Activated CD4-positive, alpha-beta T cell treated with anti-CD3 and anti-CD28 coated beads, Interleukin-2, Interleukin-4, amounts not matched to agents 100 ng/mL and 50 ng/mL, durations not matched to agents 16 hours and 8 hours (primary cell): ENCODE measurements around the gene CTSL.

Experiments
- DNase-seq: peaks from one replicate; pipeline ENCODE4 v3.0.0-alpha.2; 2020; ENCODE audit warnings: low spot score

The CTSL gene

GRCh38 chr9:87701491-87701890, 24.4 kb upstream of the CTSL start:
- DNase-seq = no peak

- no peak for DNase-seq
Measured at GRCh38 chr9:87701931-87702421, 23.9 kb upstream of the CTSL start.

DNA sequence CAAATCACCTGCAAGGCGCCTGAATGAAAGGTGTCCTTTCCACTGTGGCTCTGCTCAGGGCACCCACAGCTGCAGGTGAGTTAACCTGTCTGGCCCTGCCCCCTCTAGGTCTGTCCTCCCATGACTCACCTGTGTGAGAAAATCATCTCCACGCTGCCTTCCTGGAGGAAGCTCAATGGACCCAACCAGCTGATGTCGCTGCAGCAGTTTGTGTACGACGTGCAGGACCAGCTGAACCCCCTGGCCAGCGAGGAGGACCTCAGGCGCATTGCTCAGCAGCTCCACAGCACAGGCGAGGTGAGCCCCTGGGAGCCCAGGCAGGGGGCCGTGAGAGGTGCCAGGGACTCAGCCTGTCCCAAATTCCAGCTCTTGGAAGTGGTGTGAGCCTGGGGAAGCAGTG, 23.0 kb upstream of the CTSL start:
- no peak for DNase-seq

DNA sequence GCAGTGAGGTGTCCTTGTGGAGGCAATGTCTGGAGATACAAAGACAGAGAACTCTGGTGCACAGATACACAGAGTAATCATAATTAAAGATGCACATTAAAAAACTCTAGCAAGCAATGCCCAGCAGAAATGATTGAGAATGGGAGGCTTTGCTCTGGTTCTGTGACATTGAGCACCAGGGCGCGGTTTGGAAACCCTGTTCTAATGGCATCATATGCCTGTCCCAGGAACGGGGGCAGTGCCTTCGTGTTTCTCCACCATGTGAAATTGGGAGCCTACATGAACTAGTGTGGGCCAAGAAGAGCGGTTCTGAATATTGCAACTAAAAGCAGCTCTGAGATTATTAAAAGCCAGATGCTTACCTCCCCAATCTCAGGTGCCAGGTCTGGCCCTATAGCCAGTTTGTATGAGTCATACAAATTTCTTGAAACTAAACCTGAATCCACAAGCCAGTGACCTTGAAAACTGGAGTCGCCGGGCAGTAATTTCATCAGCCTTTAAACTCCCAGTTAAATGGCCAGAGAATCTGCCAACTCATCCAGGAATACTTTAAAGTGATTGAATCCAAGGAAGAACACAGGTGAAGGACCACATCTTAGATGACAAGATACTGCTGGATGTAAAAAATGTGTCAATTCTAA, 22.2 kb upstream of the CTSL start:
- DNase-seq = no peak

DNA sequence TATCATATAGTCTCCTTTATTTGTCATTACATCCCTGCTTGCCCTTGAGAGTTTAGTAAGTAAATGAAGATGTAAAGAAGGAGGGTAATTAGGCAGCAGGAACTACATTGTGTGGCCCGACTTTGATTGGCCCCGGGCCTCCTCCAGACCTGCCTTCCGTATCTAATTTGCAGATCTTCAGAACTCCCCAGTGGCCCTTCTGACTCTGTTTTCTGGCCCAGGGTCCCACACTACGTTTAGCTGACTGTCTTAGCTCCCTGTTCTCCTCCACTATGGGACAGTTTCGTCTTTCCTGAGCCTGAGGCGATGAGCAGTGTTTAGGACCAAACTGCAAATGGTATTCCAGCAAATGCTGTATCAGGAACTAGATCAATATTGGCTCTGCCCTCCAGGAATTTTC, 21.6 kb upstream of the CTSL start:
- DNase-seq = no peak

- DNase-seq = no peak
Measured at GRCh38 chr9:87706066-87706739, 19.7 kb upstream of the CTSL start.

DNA sequence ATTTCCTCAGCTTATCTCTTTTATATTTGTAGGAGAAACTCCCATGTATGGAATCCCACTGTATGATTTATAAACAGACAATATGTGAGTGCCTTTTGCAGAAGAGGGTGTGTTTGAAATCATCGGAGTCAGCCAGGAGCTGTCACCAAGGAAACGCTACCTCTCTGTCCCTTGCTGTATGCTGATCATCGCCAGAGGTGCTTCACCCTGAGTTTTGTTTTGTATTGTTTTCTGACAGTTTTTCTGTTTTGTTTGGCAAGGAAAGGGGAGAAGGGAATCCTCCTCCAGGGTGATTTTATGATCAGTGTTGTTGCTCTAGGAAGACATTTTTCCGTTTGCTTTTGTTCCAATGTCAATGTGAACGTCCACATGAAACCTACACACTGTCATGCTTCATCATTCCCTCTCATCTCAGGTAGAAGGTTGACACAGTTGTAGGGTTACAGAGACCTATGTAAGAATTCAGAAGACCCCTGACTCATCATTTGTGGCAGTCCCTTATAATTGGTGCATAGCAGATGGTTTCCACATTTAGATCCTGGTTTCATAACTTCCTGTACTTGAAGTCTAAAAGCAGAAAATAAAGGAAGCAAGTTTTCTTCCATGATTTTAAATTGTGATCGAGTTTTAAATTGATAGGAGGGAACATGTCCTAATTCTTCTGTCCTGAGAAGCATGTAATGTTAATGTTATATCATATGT, 18.0 kb upstream of the CTSL start:
- DNase-seq = no peak

DNA sequence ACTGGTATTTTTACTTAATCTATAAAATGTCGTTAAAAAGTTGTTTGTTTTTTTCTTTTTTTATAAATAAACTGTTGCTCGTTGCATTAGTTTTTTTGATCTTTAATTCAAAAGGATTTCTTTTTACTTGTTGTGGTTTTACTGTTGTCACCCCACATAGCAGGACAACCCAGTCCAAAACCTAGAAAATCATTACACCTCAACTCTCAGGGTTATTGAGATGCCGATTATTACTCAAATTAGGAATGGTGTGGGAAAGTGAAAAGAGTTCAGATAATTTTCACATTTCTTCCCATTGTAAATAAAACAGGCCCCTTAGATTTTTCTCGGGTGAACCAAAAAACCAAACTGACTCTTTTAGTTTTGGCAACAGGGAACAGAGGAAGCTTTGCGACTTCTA, 17.4 kb upstream of the CTSL start:
- peak; percentile 23 for DNase-seq

GRCh38 chr9:87708986-87709728, 16.8 kb upstream of the CTSL start:
- peak; percentile 59 for DNase-seq

- no peak for DNase-seq
Measured at GRCh38 chr9:87710443-87710842, 15.5 kb upstream of the CTSL start.

DNA sequence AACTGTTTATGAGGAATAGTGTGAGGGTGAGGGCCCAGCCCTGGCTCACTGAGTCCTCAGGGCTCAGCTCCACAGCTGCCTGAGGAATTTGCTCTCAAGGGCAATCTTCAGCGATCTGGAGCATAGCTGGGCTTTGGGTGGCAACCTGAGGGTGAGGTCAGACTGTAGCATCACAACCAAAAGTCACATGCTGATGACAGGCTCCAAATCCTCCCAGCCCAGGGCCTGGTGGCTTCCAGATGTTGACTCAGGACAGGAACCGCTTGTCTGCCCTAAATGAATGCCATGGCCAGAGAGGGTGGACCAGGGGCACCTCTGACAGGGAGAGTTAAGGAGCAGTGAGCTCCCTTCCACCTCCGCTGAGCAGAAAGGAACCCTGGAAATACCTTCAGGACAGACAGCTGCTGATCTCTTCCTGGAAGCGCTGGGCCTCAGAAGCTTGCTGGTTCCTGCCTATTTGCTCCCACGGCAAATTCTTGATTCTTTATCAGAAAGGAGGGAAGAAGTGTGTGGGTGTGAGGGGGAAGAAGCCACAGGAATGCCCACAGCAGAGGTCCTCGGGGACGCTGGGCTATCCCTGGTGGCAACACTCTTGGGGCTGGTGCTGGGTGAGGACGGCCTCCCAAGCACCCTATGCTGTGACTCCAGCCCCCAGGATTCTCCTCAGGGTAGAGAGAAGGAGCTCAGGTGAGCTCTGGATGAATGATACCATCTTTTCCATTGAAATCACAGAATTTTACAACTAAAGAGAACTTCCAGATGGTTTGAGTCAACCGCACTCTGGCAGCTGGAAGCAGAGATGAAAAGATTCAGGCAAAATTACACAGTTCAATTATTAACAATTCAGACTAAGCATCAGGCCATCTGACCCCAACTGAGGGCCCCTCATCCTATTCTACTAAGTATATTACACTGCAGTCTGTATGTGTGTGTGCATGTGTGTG, 13.8 kb upstream of the CTSL start:
- no peak for DNase-seq

DNA sequence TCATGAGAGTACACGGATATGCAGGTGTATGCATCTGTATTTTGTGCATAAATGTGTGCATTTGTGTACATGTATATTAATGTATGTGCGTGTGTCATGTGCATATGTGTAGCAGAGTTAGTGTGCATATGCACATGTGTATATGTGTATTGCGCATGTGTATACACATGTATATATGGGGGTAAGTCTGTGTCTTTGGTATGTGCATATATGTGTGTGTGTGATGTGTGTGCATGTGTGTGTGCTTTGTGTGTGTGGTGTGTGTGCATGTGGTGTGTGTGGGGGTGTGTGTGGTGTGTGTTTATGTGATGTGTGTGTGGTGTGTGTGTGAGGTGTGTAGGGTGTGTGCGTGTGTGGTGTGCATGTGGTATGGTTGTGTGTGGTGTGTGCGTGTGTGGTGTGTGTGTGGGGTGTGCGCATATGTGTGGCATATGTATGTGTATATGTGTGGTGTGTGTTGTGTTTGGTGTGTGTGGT, 13.1 kb upstream of the CTSL start:
- DNase-seq = no peak

DNA sequence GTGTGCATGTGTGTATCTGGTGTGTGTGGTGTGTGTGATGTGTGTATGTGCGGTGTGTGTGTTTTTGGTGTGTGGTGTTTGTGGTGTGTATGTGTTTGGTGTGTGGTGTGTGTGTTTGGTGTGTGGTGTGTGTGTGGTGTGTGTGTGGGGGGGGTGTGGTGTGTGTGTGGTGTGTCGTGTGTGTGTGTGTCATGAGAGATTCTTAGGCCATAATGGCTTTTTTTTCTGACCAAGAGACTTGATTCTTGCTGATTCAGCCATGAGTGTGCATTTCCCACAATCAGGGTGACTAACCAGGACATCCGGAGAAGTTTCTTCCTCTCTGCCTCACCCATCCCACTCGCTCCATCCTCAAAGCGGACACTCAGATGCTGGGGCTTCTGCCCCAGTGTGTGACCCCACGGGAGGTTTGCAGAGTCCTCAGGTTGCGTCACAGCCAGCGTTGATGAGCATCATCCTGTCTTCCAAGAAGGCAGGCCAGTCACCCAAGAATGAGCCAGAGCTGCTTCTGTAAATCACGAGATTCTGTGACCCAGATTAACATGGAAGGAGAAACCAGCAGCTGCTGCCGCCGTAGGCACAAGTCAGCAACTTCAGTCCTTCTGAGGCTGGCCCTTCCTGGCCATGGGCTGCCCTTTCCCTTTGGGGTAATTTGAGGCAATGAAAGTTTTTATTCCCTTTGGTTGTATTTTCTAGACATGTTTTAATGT, 12.5 kb upstream of the CTSL start:
- DNase-seq = peak; percentile 65

DNA sequence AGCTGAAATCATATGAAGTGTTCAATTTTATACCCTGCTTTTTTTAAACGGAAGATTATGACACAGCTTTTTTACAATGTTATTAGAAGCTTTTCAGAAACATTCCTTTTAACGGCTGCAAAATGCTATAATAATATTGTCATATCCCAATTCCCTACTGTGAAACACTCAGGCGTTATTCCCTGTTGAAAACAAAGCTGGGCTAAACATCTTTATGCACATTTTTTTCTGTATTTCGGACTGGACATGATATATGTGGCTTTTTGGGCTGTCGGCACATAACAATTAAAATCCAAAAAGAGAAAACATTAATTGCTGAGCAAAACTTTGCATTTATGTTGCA, 12.0 kb upstream of the CTSL start:
- no peak for DNase-seq

- no peak for DNase-seq
Measured at GRCh38 chr9:87714819-87715218, 11.1 kb upstream of the CTSL start.

- DNase-seq = no peak
Measured at GRCh38 chr9:87716141-87716540, 9.8 kb upstream of the CTSL start.

DNA sequence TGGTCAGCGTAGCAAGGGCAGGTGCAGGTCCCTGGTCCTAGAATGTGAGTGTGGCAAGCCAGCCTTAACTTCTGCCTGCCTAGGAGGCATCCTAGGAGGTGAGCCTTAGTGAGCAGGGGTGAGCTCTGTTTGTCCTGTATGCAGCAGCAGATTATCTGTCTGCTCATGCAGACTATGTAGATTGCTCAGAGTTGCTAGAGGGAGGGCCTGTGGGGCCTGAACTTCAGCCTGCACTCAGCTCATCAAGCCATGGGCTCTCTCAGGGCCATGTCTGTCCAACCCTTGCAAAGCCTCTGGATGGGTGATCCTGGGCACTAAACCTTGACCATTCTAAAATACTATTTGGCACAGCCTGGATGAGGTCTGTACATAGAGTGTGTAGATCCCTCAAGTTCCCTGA, 8.5 kb upstream of the CTSL start:
- no peak for DNase-seq

DNA sequence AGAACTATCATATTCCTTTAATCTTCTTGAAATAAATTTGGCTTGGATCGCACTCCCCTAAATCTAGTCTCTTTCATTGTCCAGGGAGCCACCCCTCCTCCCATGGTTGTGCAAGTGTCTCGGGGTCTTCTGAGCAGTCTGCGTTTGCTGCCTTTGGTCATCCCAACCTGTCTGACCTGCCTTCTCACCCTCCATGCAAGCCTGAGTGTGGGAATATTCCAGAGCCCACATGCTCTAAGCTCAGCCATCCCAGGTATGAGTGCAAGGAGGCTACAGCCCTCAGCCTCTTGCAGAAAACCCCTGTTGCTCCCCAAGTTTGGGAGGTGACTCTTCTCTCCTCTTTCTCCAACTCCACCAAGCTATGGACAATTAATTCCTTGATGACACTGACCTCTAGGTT, 7.7 kb upstream of the CTSL start:
- no peak for DNase-seq

- no peak for DNase-seq
Measured at GRCh38 chr9:87718852-87719612, 6.9 kb upstream of the CTSL start.

DNA sequence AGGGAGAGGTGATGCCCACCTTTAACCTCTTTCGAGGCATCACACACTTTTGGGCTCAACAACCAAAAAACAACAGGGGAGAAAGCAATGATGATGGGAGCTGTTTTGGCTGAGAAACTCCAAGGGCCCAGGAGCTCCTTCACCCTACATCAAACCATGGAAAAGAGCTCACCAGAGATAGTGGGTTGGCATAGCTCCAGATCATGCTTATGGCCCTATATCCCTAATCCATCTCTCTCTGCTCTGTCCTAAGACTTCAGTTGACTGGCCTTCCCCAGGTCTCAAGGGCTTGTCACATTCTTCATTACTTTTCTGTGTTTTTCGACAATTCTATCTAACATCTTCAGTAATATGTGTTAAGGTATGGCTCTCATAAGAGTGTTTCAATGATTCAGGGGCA, 5.7 kb upstream of the CTSL start:
- no peak for DNase-seq
